SJSA1 (cell line): ENCODE measurements around the gene FAM163B. TPM values are rescaled to one million over a fixed set of nuclear protein-coding genes. Genes with fewer than 3 reads are reported as not detected.

Experiments used
- DNase-seq, 2 experiments: peaks; one replicate each; pipeline ENCODE4 v3.0.0-alpha.2; 2015 to 2020; ENCODE audit warnings: low spot score in 2 of 2, low read depth in 1 of 2
- H3K27ac ChIP-seq: fragments of 250-450 bp; sonication (Bioruptor Pico); 2 replicates; pipeline ENCODE4 v1.5.1; 2020; ENCODE audit warnings: mild to moderate bottlenecking, moderate library complexity
- H3K27me3 ChIP-seq: fragments of 250-450 bp; sonication (Bioruptor Pico); replicated peaks from 2 replicates; pipeline ENCODE4 v1.5.1; 2020; ENCODE audit warnings: mild to moderate bottlenecking, moderate library complexity
- H3K36me3 ChIP-seq: fragments of 250-450 bp; sonication (Bioruptor Pico); 2 replicates; pipeline ENCODE4 v1.5.1; 2020; ENCODE audit warnings: mild to moderate bottlenecking
- H3K4me1 ChIP-seq: fragments of 250-450 bp; sonication (Bioruptor Pico); replicated peaks from 2 replicates; pipeline ENCODE4 v1.6.1; 2021; ENCODE audit warnings: mild to moderate bottlenecking
- H3K4me3 ChIP-seq: fragments of 250-450 bp; sonication (Bioruptor Pico); 2 replicates; pipeline ENCODE4 v1.5.1; 2020; ENCODE audit warnings: mild to moderate bottlenecking
- H3K9me3 ChIP-seq: fragments of 250-450 bp; sonication (Bioruptor Pico); replicated peaks from 2 replicates; pipeline ENCODE4 v1.5.1; 2020; ENCODE audit warnings: mild to moderate bottlenecking
- total RNA-seq: library from RNA; depleted of rRNA; stranded (reverse); fragments of >200 nt; shearing (Covaris generic); gene quantifications from 2 replicates; pipeline ENCODE4 v1.2.3, GENCODE V29; 2014

FAM163B gene
- total RNA-seq, 1 experiment from 2014 or later = not detected

- Histone ChIP-seq H3K4me3 (no peak overlapping the region), H3K27me3 (peaks cover 17% of the 10 kb centered on the region; the same call in 1 of the 2 replicates), H3K9me3 (no peaks in the 10 kb centered on the region), H3K36me3 (no peaks in the 10 kb centered on the region), H3K27ac (no peak overlapping the region), H3K4me1 (no peaks in the 10 kb centered on the region)
- no peak for DNase-seq
These were observed 32.9 kb downstream of the FAM163B start for GRCh38 chr9:133576031-133576874.

DNA sequence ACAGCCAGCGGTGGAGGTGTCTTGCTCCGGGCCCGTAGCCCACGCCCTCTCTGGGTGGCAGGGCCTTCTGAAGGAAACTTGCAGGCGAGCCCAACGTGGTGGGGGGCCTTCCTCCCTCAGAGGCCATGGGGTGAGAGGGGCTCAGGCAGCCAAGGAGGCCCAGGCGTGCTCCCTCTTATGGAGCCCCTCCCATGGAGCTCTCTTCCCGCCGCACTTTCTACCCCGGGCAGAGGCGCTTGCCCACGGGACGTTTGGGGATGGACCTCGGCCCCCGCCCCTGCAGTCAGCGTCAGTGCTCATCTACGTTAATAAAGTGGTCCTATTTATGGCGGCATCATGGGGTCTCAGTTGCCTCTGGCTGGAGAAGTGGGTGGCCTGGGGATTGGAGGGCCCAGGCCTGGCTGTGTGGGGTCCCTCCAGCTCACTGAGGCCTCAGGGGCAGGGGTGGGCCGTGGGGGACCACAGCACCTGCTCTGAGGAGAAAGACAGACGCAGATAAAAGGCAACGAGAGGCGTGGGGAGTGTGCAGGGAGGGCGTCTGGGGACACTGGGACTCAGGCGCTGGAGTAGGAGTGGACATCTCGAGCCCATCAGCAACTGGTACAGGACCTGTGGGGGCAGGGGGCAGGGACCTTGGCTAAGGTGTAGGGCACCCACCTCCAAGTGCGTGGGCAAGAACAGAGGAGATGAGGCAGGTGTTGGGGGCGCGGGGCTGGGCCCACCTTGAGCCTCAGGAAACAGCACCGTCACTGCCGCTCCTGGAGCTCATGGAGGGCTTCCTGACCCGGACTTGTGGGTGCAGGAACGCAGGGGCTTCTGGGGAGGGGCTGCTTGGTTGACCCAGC is 33.8 kb downstream of the FAM163B start:
- H3K4me3 ChIP-seq = no peak overlapping the region
- no peaks in the 10 kb centered on the region for H3K36me3 ChIP-seq
- H3K27ac ChIP-seq = no peak overlapping the region
- peaks cover 12% of the 10 kb centered on the region; the same call in 1 of the 2 replicates for H3K27me3 ChIP-seq
- no peaks in the 10 kb centered on the region for H3K9me3 ChIP-seq
- no peaks in the 10 kb centered on the region for H3K4me1 ChIP-seq
- no peak for DNase-seq

DNA sequence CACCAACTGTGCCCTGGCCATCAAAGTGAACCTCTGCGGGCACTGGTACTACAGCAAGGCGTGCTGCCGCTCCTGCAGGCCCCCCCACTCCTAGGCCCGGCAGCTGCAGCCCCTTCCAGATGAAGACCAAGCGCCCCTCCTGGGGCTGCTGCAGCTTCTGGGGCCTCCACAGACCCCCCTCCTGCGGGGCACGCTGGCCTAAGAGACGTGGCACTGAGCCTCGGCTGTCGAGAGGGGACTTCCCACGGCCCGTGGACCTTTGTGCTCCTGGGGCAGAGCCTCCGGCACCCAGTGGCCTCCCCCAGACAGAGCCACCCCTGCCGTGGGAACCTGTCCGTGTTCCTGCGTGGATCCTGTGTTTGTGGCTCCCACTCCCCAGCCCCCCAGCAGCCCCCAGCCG is 34.4 kb downstream of the FAM163B start:
- H3K27me3 ChIP-seq = peaks cover 12% of the 10 kb centered on the region; the same call in 1 of the 2 replicates

DNA sequence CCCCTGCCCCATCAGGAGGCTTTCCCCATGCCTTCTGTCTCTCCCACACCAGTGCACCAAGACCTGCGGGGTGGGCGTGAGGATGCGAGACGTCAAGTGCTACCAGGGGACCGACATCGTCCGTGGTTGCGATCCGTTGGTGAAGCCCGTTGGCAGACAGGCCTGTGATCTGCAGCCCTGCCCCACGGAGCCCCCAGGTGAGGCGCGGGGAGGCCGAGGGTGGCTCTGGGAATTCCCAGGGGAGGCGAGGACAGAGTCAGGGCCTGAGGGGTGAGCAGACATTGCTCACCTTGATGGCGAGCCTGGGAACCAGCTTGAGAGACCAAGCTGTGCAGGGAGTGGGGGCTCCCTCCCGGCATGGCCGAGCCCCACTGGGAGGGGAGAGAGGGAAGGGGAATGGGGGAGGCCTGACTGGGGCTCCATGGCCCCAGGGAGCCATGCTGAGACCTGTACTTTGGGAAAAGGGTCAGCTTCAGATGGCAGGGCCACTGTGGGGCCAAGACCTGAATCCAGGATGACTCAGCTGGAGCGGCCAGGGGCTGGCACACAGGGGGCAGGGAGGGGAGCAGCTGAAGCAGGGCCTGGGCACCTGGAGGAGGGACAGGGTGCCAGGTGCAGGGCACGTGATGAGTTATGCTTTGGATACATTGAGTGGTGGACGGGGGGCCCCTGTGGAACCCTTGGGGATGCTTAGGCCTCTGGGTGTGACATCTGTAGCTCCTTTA is 35.2 kb downstream of the FAM163B start:
- Histone ChIP-seq H3K4me1 (no peaks in the 10 kb centered on the region), H3K27ac (no peak overlapping the region), H3K27me3 (peaks cover 12% of the 10 kb centered on the region; the same call in 1 of the 2 replicates), H3K4me3 (no peak overlapping the region), H3K9me3 (no peaks in the 10 kb centered on the region), H3K36me3 (no peaks in the 10 kb centered on the region)
- no peak for DNase-seq

More for the DNA sequence above, 34.4 kb downstream of the FAM163B start:
- Histone ChIP-seq H3K27ac (no peak overlapping the region), H3K9me3 (no peaks in the 10 kb centered on the region), H3K4me1 (no peaks in the 10 kb centered on the region), H3K36me3 (no peaks in the 10 kb centered on the region), H3K4me3 (no peak overlapping the region)
- no peak for DNase-seq

DNA sequence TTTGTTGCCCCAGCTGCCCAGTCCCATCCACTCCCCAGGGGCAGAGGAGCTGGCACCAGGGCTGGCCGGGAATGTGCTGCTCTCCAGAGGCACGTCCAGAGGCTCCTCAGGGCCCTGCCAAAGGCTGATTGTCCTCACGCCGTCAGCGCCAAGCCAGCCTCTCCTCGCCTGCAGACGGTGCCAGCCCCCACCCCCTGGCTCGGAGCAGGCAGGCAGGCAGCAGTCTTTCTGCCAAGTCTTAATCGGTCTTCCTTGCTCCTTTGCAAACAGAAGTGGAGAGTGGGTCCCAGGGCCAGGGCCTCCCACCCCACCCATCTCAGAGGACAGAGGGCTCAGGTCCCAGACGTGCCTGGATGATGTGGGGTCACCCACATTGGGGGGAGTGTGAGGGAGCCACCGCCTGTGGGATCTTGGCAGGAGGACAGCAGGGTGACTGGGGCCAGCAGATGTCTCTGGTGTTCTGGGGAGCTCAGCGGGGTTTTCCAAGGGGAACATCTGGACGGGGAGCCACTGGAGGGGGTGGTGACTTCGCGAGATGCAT is 36.3 kb downstream of the FAM163B start:
- Histone ChIP-seq H3K36me3 (no peaks in the 10 kb centered on the region), H3K27ac (no peak overlapping the region), H3K4me3 (no peak overlapping the region), H3K27me3 (peaks cover 12% of the 10 kb centered on the region; the same call in 1 of the 2 replicates), H3K4me1 (no peaks in the 10 kb centered on the region), H3K9me3 (no peaks in the 10 kb centered on the region)
- no peak for DNase-seq

DNA sequence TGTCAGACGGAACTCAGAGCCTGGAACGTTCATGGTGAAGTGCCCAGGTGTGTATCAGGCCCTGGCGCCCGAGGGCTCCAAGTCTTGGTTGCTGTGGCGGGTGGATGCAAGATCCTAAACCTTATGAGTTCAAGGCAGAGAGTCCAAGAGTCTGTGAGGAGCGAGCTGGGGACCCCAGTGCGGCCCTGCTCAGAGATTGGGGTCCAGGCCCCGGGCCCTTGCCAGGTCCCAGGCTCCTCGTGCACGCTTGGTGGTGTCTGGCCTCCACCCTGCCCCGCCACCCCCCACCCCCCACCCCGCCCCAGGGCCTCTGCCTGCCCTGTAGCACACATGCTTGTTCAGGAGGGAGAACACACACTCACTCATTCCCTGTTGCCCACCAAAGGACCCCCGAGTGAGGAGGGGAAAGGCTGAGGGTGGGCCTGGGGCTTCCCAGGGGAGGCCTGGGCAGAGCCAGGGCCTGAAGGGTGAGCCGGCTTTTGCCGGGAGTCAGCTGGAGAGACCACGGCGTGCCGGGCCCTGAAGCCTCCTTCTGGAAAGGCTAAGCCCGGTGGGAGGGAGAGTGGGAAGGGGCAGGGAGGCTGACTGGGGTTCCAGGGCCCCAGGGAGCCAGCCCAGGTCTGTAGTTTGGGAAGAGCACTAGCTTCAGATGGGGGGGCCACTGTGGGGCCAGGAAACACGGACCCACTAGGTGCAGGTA is 37.1 kb downstream of the FAM163B start:
- no peak overlapping the region for H3K4me3 ChIP-seq
- peaks cover 12% of the 10 kb centered on the region; the same call in 1 of the 2 replicates for H3K27me3 ChIP-seq
- H3K27ac ChIP-seq = no peak overlapping the region
- no peaks in the 10 kb centered on the region for H3K36me3 ChIP-seq
- H3K4me1 ChIP-seq = no peaks in the 10 kb centered on the region
- DNase-seq = no peak
- H3K9me3 ChIP-seq = no peaks in the 10 kb centered on the region

DNA sequence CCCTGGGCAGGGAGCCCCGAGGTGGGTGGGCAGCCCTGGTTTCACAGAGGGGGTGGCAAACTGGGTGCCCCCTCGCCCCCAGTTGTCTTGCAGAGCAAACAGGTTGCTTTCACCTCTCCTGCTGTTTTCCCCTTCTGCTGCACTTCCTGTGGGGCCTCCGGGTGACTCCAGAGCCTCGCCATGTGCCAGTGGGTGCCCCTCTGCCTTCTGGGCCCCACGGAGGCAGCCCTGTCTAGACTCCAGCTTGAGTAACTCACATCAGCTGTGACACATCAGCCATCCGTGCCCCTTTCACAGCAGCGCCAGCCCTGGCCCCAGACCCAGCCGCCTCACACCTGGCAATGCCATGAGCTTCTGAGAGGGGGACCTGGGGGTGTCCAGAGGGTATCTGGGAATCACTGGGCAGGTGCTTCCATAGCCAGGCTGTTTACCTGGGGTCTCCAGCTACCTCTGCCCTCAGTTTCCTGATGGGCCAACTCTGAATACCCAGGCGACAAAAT is 37.7 kb downstream of the FAM163B start:
- Histone ChIP-seq H3K4me3 (no peak overlapping the region), H3K4me1 (no peaks in the 10 kb centered on the region), H3K9me3 (no peaks in the 10 kb centered on the region), H3K36me3 (no peaks in the 10 kb centered on the region), H3K27me3 (peaks cover 12% of the 10 kb centered on the region; the same call in 1 of the 2 replicates), H3K27ac (no peak overlapping the region)
- DNase-seq = no peak

GRCh38 chr9:133570691-133571080 is 38.5 kb downstream of the FAM163B start:
- DNase-seq = no peak
- Histone ChIP-seq H3K27ac (no peak overlapping the region), H3K9me3 (no peaks in the 10 kb centered on the region), H3K4me3 (no peak overlapping the region), H3K36me3 (no peaks in the 10 kb centered on the region), H3K4me1 (no peaks in the 10 kb centered on the region), H3K27me3 (peaks cover 12% of the 10 kb centered on the region; the same call in 1 of the 2 replicates)

GRCh38 chr9:133569891-133570690 is 39.1 kb downstream of the FAM163B start:
- Histone ChIP-seq H3K4me1 (no peaks in the 10 kb centered on the region), H3K27me3 (peaks cover 12% of the 10 kb centered on the region; the same call in 1 of the 2 replicates), H3K27ac (no peak overlapping the region), H3K9me3 (no peaks in the 10 kb centered on the region), H3K4me3 (no peak overlapping the region), H3K36me3 (no peaks in the 10 kb centered on the region)
- DNase-seq = no peak

GRCh38 chr9:133569121-133569785 is 39.9 kb downstream of the FAM163B start:
- Histone ChIP-seq H3K27me3 (peaks cover 12% of the 10 kb centered on the region; the same call in 1 of the 2 replicates), H3K4me3 (no peak overlapping the region), H3K4me1 (no peaks in the 10 kb centered on the region), H3K27ac (no peak overlapping the region), H3K36me3 (no peaks in the 10 kb centered on the region), H3K9me3 (no peaks in the 10 kb centered on the region)
- no peak for DNase-seq

DNA sequence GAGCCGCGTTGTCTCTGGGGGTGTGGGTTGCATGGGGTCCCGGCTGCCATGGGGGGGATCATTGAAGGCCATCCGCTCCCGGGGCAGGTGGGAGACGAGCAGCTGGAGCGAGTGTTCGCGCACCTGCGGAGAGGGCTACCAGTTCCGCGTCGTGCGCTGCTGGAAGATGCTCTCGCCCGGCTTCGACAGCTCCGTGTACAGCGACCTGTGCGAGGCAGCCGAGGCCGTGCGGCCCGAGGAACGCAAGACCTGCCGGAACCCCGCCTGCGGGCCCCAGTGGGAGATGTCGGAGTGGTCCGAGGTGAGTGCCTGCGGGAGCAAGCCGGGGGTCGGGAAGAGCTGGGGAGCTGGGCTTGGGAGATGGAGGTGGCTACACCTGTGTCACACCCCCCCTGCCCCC is 41.0 kb downstream of the FAM163B start:
- H3K4me3 ChIP-seq = no peak overlapping the region
- H3K36me3 ChIP-seq = no peaks in the 10 kb centered on the region
- no peaks in the 10 kb centered on the region for H3K9me3 ChIP-seq
- DNase-seq = no peak
- no peak overlapping the region for H3K27ac ChIP-seq
- no peaks in the 10 kb centered on the region for H3K4me1 ChIP-seq
- H3K27me3 ChIP-seq = peaks cover 11% of the 10 kb centered on the region; the same call in 1 of the 2 replicates
